Duodenal mucosa (tissue), 2 donors: ENCODE results near the gene RNF133.

ENCODE experiments used
- H3K27ac ChIP-seq: one replicate; pipeline ENCODE4 v1.7.0; 2013; ENCODE audit warnings: low read depth, low read length
- H3K27me3 ChIP-seq, 2 donors: one replicate each; pipeline ENCODE4 v1.7.0; 2013; ENCODE audit warnings: low read length in 2 of 2, control low read depth in 1 of 2; ENCODE audit not compliant: insufficient read depth in 2 of 2, control insufficient read depth in 1 of 2
- H3K36me3 ChIP-seq, 2 donors: one replicate each; pipeline ENCODE4 v1.7.0; 2013; ENCODE audit warnings: low read length in 2 of 2, control low read depth in 1 of 2; ENCODE audit not compliant: insufficient read depth in 2 of 2, control insufficient read depth in 1 of 2
- H3K4me1 ChIP-seq, 2 donors: one replicate each; pipeline ENCODE4 v1.7.0; 2013; ENCODE audit warnings: low read length in 2 of 2, control low read depth in 1 of 2; ENCODE audit not compliant: insufficient read depth in 2 of 2, control insufficient read depth in 1 of 2
- H3K4me3 ChIP-seq, 2 donors: one replicate each; pipeline ENCODE4 v1.7.0; 2013; ENCODE audit warnings: low read length in 2 of 2, low read depth in 1 of 2
- H3K9ac ChIP-seq, 2 donors: one replicate each; pipeline ENCODE4 v1.7.0; 2013; ENCODE audit warnings: low read length in 2 of 2, low read depth in 1 of 2
- H3K9me3 ChIP-seq, 2 donors: one replicate each; pipeline ENCODE4 v1.7.0; 2013; ENCODE audit warnings: low read length in 2 of 2, control low read depth in 1 of 2; ENCODE audit not compliant: control insufficient read depth in 1 of 2

Gene RNF133

DNA sequence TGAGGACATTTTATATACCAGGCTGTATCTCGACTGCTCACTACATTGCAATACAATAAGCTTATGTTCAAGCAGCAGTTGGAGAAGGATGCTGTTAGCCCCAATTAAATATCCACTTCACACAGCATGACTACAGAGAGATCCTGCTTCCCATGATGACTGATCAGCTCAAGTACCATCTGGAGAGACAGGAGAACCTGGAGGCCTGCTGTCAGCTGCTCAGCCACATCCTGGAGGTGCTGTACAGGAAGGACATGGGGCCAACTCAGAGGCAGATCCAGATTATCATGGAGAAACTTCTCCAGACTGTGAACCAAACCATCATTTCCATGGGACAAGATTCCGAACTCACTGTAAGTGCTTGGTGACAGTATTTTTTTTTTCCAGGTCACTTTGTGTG, 22.5 kb downstream of the RNF133 start:
- Histone ChIP-seq H3K4me3 (no peak overlapping the region), H3K9ac (no peak overlapping the region), H3K36me3 (no peaks in the 10 kb centered on the region), H3K27ac (no peak overlapping the region), H3K27me3 (no peaks in the 10 kb centered on the region), H3K4me1 (peaks cover 0 to 7% of the 10 kb centered on the region in 2 donors), H3K9me3 (no peaks in the 10 kb centered on the region)

DNA sequence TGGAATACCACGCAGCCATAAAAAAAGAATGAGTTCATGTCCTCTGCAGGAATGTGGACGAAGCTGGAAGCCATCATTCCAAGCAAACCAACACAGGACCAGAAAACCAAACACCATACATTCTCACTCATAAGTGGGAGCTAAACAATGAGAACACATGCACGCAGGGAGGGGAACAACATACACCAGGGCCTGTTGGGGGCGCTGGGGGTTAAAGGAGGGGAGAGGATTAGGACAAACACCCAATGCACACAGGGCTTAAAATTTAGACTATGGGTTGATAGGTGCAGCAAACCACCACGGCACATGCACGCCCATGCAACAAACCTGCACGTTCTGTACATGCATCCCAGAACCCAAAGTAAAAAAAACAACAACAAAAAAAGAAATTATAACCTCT, 23.3 kb downstream of the RNF133 start:
- Histone ChIP-seq H3K27ac (no peak overlapping the region), H3K9ac (no peak overlapping the region), H3K4me1 (peaks cover 0 to 7% of the 10 kb centered on the region in 2 donors), H3K9me3 (no peaks in the 10 kb centered on the region), H3K36me3 (no peaks in the 10 kb centered on the region), H3K27me3 (no peaks in the 10 kb centered on the region), H3K4me3 (no peak overlapping the region)

DNA sequence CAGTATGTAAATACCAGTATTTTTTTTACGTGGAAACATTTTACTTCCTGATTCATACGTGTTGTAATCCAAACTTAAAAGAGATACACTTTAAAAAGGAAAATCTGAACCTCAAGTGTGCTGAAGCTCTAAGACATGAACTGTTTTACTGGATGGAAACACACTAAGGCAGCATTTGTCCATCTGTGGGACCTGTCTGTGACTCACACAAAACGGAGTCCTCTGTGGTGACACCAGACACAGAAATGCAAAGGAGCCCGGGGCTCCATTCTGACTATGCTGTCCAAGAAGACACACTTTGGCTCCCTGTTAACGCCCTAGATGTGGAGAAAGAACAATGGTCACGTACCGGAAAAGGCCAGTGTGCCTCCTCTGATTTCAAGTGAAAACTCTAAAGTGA, 23.9 kb downstream of the RNF133 start:
- no peak overlapping the region for H3K27ac ChIP-seq

DNA sequence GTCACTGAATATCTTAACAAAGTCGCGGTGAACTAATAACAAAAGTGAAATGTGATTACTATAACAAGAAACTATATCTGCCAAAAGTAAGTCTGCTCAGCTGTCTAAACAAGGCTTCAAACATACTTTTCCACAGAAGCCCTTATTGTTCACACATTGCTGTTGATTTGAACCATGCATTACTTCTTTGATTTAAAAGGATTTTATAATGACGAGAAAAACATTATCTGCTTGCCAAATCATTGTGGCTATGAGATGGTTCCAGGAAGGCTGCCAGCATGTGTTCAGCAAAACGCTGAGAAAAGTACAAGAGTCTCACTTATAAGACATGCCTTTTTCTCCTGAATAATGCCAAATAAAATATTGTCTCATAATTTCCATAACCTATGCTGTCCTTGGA, 24.4 kb downstream of the RNF133 start:
- Histone ChIP-seq H3K27ac (no peak overlapping the region), H3K9ac (no peak overlapping the region), H3K36me3 (no peaks in the 10 kb centered on the region), H3K4me1 (peaks cover 0 to 7% of the 10 kb centered on the region in 2 donors), H3K27me3 (no peaks in the 10 kb centered on the region), H3K9me3 (no peaks in the 10 kb centered on the region), H3K4me3 (no peak overlapping the region)

More for the DNA sequence above, 23.9 kb downstream of the RNF133 start:
- H3K4me1 ChIP-seq: peaks cover 0 to 7% of the 10 kb centered on the region in 2 donors
- H3K36me3 ChIP-seq: no peaks in the 10 kb centered on the region
- H3K27me3 ChIP-seq: no peaks in the 10 kb centered on the region
- no peak overlapping the region for H3K4me3 ChIP-seq
- H3K9me3 ChIP-seq: no peaks in the 10 kb centered on the region
- H3K9ac ChIP-seq: no peak overlapping the region

DNA sequence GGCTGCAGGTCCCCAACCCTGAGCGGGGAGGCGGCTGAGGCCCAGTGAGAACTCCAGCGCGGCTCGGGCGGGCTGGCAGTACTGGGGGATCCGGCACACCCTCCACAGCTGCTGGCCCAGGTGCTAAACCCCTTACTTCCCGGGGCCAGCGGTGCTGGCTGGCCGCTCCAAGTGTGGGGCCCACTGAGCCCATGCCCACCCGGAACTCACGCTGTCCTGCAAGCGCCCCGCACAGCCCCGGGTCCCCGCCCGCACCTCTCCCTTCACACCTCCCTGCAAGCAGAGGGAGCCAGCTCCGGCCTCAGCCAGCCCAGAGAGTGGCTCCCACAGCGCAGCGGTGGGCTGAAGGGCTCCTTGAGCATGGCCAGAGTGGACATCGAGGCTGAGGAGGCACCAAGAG, 25.0 kb downstream of the RNF133 start:
- Histone ChIP-seq H3K9me3 (no peaks in the 10 kb centered on the region), H3K4me3 (no peak overlapping the region), H3K4me1 (peaks cover 0 to 7% of the 10 kb centered on the region in 2 donors), H3K9ac (no peak overlapping the region), H3K36me3 (no peaks in the 10 kb centered on the region), H3K27me3 (no peaks in the 10 kb centered on the region), H3K27ac (no peak overlapping the region)

DNA sequence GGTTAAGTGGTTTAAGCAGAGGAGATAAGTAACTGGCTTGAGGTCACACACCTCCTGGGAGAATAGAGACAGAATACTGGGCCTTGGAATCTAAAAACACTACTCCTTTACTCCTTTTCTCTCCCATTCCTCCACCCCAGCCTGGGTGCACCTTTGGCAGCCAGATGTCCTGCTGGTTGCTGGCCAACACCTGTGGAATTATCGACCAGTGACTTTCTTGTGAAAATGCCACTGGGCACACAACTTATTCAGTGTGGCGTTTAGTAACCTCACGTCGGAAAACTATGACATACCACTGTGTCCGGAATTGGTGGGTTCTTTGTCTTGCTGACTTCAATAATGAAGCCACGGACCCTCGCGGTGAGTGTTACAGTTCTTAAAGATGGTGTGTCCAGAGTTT, 26.4 kb downstream of the RNF133 start:
- Histone ChIP-seq H3K9ac (no peak overlapping the region), H3K27ac (no peak overlapping the region), H3K27me3 (no peaks in the 10 kb centered on the region), H3K9me3 (no peaks in the 10 kb centered on the region), H3K4me1 (no peaks in the 10 kb centered on the region), H3K4me3 (no peak overlapping the region), H3K36me3 (no peaks in the 10 kb centered on the region)

DNA sequence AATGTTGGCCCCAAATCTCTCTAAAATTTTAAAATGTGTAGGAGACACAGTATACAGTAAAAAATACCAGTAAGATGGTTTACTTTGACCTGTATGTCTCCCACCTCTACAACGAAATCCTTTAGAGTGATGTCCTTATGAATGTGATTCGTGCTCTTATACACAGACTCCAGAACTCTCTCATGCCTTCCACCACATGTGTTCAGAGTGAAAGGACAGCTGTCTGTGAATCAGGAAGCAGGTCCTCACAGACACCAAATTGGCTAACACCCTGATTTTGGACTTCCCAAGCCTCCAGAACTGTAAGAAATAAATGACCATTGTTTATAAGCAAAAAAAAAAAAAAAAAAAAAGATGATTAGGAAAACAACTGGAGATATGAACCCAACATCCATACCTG, 35.2 kb downstream of the RNF133 start:
- Histone ChIP-seq H3K36me3 (no peaks in the 10 kb centered on the region), H3K4me1 (no peaks in the 10 kb centered on the region), H3K27me3 (no peaks in the 10 kb centered on the region), H3K27ac (no peak overlapping the region), H3K4me3 (no peak overlapping the region), H3K9me3 (no peaks in the 10 kb centered on the region), H3K9ac (no peak overlapping the region)

DNA sequence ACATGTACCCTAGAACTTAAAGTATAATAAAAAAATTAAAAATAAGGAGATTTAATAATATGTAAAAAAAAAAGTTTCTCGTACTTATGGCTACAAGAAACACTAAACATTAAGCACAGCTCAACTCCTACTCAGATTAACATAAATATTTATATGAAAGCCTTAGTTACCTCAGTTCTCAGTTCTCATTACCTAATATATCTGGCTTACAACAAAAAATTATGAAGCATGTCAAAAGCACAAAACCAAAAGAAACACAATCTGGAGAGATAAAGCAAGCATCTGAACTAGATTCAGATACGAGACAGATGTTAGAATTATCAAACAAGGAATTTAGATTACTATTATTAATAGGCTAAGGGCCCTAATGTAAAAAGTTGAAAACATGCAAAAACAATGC, 40.1 kb downstream of the RNF133 start:
- Histone ChIP-seq H3K36me3 (no peaks in the 10 kb centered on the region), H3K9ac (no peak overlapping the region), H3K27ac (no peak overlapping the region), H3K27me3 (no peaks in the 10 kb centered on the region), H3K4me3 (no peak overlapping the region), H3K4me1 (no peaks in the 10 kb centered on the region), H3K9me3 (no peaks in the 10 kb centered on the region)

DNA sequence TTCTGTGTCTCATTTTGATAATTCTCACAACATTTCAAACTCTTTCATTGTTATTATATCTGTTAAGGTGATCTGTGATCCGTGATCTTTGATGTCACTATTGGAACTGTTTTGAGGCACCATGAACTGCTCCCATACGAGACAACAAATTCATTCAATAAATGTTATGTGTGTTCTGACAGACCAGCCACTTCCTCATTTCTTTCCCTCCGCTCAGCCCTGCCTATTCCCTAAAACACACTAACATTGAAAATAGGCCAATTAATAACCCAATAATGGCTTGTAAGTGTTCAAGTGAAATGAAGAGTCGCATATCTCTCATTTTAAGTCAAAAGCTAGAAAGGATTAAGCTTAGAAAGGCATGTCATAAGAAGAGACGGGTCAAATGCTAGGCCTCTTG, 45.2 kb downstream of the RNF133 start:
- H3K36me3 ChIP-seq: no peaks in the 10 kb centered on the region
- H3K9me3 ChIP-seq: no peaks in the 10 kb centered on the region
- no peak overlapping the region for H3K9ac ChIP-seq
- peaks cover 0 to 8% of the 10 kb centered on the region in 2 donors for H3K4me1 ChIP-seq
- no peaks in the 10 kb centered on the region for H3K27me3 ChIP-seq
- no peak overlapping the region for H3K27ac ChIP-seq
- H3K4me3 ChIP-seq: no peak overlapping the region

DNA sequence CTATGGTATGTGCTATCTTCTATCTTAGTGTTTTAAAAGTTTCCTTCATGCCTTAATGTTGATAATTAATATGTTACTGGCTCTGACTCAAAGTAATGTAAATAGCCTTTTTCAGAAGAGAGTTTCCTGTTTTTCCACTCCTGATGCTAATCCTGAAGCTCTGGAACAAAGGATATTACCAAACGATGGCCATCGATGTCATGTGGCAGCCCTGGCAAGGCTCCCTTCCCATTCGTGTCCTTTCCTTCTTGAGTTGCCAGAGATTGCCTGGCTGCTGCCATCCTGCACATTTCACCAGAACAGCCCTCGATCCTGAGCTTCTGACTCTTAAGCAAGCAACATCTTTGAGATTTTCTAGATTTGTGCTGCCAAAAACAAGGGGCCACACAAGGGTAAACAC, 46.0 kb downstream of the RNF133 start:
- no peaks in the 10 kb centered on the region for H3K36me3 ChIP-seq
- peaks cover 0 to 8% of the 10 kb centered on the region in 2 donors for H3K4me1 ChIP-seq
- no peak overlapping the region for H3K27ac ChIP-seq
- no peaks in the 10 kb centered on the region for H3K9me3 ChIP-seq
- no peak overlapping the region for H3K9ac ChIP-seq
- H3K4me3 ChIP-seq: no peak overlapping the region
- H3K27me3 ChIP-seq: no peaks in the 10 kb centered on the region

DNA sequence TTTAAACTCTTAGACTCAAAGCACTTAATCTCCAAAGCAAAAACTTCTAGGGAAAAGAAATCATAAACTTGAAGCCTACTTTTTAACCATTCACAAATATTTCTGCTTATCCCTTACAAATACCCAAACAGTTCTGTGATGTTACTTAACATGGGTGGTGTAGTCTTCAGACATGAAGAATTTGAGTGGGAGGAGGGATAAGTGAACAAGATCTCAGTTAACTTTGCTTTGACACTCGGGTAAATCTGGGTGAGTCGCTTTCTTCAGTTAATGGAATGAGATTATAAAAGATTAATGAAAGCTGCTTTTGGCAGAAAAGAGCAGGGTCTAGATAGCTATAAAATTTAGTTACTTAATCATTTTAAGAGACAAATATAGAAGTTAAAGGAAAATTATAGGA, 47.5 kb downstream of the RNF133 start:
- no peak overlapping the region for H3K4me3 ChIP-seq
- no peaks in the 10 kb centered on the region for H3K9me3 ChIP-seq
- no peak overlapping the region for H3K9ac ChIP-seq
- no peaks in the 10 kb centered on the region for H3K36me3 ChIP-seq
- peaks cover 0 to 8% of the 10 kb centered on the region in 2 donors for H3K4me1 ChIP-seq
- H3K27me3 ChIP-seq: no peaks in the 10 kb centered on the region
- H3K27ac ChIP-seq: no peak overlapping the region
